Cardiac muscle cell (in vitro differentiated cells and primary cell): ENCODE data around the gene SOX13. TPM values are rescaled to one million over a fixed set of nuclear protein-coding genes. Genes with fewer than 3 reads are reported as not detected.

ENCODE experiments used
- DNase-seq, 2 donors: peaks; one replicate each; pipeline versions ENCODE4 v3.0.0 to v3.0.0-alpha.2; 2010 to 2017; ENCODE audit warnings: low read depth in 1 of 2, low spot score in 1 of 2
- H3K27ac ChIP-seq: fragments of 200-600 bp; sonication (generic); 2 replicates; pipeline ENCODE4 v1.5.1; 2016
- H3K27me3 ChIP-seq: fragments of 200-600 bp; sonication (generic); 2 replicates; pipeline ENCODE4 v1.6.0; 2016; ENCODE audit warnings: control low read depth
- H3K36me3 ChIP-seq: fragments of 200-600 bp; sonication (generic); 2 replicates; pipeline ENCODE4 v1.5.1; 2016; ENCODE audit warnings: control low read depth
- H3K4me1 ChIP-seq: fragments of 200-600 bp; sonication (generic); 2 replicates; pipeline ENCODE4 v1.8.1; 2017; ENCODE audit warnings: low read depth, mild to moderate bottlenecking, mixed run types
- H3K4me3 ChIP-seq: fragments of 200-600 bp; sonication (generic); 2 replicates; pipeline ENCODE4 v1.5.1; 2016; ENCODE audit warnings: mild to moderate bottlenecking
- H3K9me3 ChIP-seq: fragments of 200-600 bp; sonication (generic); 2 replicates; pipeline ENCODE4 v1.5.1; 2017; ENCODE audit warnings: low read depth, mild to moderate bottlenecking, control low read depth
- polyA plus RNA-seq: library from polyadenylated mRNA; unstranded; fragments of >200 nt; fragmentation: Nextera tagmentation; extraction: Ambion mirVana; gene quantifications from 2 replicates; pipeline ENCODE4 v1.2.1, GENCODE V29; 2016
- total RNA-seq: library from RNA; depleted of rRNA; stranded (reverse); fragments of >200 nt; gene quantifications from 2 replicates; pipeline ENCODE4 v1.2.3, GENCODE V29; 2016
- TF ChIP-seq, protein P1 (sequence below): IDR thresholded peaks from 2 replicates; pipeline ENCODE4 v1.5.1; 2012; ENCODE audit warnings: low read depth, mild to moderate bottlenecking, low read length

SOX13 gene
- total and polyA plus RNA-seq, 2 experiments from 2014 or later: 34.8 to 39.7 TPM

DNA sequence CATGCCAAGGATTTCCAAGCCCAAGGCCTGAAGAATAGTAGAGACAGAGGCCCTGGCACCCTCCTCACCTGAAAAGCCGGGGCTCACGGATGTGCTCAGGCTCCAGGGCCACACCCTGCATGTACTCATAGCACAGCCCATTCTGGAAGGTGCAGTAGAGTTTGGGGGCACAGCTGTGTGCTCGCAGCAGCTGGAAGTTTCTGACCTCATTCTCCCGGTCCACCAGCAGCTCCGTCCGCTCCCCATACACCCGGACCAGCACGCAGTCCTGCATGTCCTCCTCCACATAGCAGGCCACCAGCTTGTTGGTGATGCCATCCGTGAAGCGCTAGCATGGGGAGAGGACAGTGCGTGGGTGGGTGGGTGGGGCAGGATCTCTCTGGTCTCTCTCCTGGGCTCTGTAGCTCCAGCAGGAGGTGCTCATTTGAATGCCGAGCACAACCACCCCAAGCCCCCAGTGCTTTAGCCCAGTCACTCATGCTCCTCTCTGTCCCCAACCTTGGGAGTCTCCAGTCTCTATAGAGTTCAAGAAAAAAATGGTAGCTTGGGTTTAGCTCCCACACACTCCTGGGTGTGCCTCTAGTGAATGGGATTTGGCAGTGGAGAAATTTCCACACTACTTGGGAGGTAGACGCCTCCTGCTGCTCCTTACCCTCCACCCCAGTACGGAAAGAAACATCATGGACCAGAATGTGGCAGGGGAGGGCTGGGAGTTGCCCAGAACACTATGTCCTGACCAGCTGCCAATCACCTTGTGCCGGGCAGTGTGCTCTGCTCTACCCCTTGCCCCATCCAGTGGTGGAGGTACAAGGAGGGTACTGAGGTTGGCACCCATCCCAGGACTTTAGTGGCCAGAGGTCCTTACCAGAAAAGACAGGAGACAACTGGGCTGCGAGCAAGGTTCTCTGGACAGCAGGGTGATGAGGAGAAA, 77.0 kb downstream of the SOX13 start:
- Histone ChIP-seq H3K27ac (no peak overlapping the region), H3K4me1 (no peaks in the 10 kb centered on the region), H3K36me3 (no peaks in the 10 kb centered on the region), H3K9me3 (no peaks in the 10 kb centered on the region), H3K4me3 (no peak overlapping the region), H3K27me3 (no peaks in the 10 kb centered on the region)
- no peak for DNase-seq
- TF ChIP-seq, protein P1, sequence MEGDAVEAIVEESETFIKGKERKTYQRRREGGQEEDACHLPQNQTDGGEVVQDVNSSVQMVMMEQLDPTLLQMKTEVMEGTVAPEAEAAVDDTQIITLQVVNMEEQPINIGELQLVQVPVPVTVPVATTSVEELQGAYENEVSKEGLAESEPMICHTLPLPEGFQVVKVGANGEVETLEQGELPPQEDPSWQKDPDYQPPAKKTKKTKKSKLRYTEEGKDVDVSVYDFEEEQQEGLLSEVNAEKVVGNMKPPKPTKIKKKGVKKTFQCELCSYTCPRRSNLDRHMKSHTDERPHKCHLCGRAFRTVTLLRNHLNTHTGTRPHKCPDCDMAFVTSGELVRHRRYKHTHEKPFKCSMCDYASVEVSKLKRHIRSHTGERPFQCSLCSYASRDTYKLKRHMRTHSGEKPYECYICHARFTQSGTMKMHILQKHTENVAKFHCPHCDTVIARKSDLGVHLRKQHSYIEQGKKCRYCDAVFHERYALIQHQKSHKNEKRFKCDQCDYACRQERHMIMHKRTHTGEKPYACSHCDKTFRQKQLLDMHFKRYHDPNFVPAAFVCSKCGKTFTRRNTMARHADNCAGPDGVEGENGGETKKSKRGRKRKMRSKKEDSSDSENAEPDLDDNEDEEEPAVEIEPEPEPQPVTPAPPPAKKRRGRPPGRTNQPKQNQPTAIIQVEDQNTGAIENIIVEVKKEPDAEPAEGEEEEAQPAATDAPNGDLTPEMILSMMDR: no peak

DNA sequence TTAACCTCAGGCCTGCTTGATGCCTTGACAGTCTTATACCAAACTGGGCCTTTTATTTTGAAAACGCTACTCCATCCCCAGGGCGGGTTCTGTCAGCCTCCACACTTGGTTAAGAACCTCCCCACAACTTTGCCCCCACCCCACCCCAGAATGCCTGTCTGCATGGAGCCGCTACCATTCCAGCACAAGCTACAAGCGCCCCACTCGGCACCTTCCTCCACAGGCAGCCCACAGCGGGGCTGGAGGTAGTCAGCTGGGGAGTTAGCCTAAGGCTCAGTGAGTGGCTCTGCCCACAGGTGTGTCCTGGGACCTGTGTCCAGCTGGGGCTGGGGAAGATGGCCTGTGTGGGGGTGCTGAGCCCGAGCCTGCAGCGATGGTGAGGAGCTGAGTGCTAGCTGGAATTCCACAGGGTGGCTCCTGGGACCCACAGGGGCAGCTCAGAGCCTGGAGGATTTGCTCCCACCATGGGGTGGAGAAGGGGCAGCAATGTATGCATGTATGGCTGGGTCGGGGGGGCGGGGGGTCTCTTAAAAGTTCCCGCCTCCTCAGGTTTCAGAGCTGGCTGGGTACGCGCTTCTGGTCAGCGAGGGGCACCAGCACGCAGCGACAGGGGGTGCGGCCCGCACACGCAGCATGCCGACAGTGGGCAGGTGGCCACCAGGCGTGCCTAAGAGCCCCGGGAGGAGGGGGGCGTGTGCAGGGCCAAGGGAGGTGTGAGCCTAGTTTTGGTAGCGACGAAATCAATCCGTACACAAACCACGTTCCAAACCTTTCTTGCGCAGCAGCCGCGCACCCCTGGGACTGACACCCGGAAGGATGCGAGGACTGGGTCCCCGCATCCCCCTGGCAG, 78.0 kb downstream of the SOX13 start:
- no peak for DNase-seq
- Histone ChIP-seq H3K9me3 (no peaks in the 10 kb centered on the region), H3K4me3 (peak overlapping the region; percentile 46), H3K4me1 (no peaks in the 10 kb centered on the region), H3K27me3 (no peaks in the 10 kb centered on the region), H3K36me3 (no peaks in the 10 kb centered on the region), H3K27ac (no peak overlapping the region)
- TF ChIP-seq, protein P1: no peak

DNA sequence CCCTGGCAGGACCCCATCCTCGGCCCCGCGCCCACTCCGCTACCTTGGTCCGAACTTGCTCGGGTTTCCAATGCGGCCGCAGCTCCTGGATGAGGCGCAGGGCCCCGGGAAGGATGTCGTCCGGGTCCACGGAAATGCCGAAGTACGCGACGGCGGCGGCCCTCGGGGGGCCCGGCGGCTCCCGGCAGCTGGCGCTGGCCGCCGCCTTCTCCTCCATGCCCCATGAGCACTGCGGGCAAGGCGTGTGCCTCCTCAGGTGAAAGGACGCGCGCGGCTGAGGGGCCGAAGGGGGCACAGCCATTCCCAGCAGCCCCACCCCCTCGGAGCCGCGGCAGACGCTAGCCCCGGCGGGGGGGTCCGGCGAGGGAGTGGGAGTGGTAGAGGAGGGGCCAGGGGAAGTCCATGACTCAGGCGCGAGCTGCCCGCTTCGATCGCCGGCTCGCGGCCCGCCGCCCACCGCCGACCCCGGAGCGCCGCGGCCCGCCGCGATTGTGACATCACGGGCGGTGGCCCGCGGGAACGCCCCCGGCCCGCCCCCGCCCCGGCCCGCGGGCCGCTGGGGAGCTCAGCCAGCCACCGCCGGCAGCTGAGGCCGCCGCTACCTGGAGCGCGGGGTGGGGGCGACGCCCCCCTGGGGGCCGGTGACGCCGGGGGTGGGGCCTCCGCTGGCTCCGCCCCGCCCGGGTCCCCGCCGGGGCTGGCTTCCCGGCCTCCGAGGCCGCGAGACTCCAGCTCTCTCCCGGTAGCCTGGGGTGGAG, 78.8 kb downstream of the SOX13 start, which contains the start of gene ETNK2:
Gene ETNK2 (minus strand): TSS at position 493 of the 758 bp plus-strand sequence. CDS start 192 bp downstream, at position 301.
- Histone ChIP-seq H3K27me3 (no peaks in the 10 kb centered on the region), H3K4me1 (no peaks in the 10 kb centered on the region)

DNA sequence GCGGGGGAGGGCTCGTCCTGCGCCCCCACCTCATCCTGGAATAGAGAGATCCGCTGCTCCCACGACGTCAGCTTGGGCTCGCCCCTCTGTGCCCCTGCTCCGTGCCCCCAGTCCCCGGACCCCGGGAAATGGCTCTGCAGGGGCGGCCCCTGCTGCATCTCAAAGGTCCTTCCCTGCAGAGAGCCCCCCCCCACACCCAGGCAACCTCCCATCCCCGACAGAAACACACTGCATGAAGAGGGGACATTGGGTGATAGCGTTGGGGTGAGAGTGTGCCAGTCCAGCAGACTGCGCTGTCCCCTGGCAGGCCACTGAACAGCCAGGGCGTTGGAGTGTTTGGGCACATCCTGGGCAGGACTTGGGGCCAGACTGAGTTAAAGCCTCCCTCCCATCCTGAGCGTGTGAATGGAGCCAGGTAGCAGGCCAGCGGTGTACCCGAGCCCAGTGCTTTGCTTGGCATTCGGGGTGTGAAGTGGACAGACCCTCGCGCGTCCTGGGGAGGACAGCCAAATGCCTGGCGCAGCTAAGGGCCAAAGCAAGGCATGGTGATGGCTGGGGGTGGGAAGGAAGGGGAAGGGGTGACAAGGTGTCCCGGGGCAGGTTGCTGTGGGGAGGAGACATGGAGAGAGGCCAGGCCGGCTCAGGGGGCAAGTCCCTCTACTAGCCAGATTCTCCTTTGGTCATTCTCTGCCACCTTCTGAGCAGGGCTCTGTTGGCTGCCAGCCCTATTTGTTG, 79.6 kb downstream of the SOX13 start:
- H3K36me3 ChIP-seq: no peaks in the 10 kb centered on the region
- no peak overlapping the region for H3K27ac ChIP-seq
- DNase-seq: no peak
- H3K4me1 ChIP-seq: no peaks in the 10 kb centered on the region
- TF ChIP-seq, protein P1: no peak
- peak overlapping the region; percentile 46 for H3K4me3 ChIP-seq
- no peaks in the 10 kb centered on the region for H3K27me3 ChIP-seq
- no peaks in the 10 kb centered on the region for H3K9me3 ChIP-seq

More for the DNA sequence above, 78.8 kb downstream of the SOX13 start, which contains the start of gene ETNK2:
- no peaks in the 10 kb centered on the region for H3K36me3 ChIP-seq
- H3K27ac ChIP-seq: no peak within 1 kb of the TSS
- no peaks in the 10 kb centered on the region for H3K9me3 ChIP-seq
- DNase-seq: peak; percentile 50 to 67
- H3K4me3 ChIP-seq: peak within 1 kb of the TSS; percentile 46
- TF ChIP-seq, protein P1: no peak
